Thymus (tissue), 11 donors: ENCODE measurements around the gene LHPP. TPM values are rescaled to one million over a fixed set of nuclear protein-coding genes. Genes with fewer than 3 reads are reported as not detected.

Experiments
- DNase-seq, 9 donors: peaks; one replicate each; pipeline ENCODE4 v3.0.0-alpha.2; 2013; ENCODE audit warnings: low spot score in 9 of 9, low read depth in 6 of 9, missing footprints in 1 of 9
- H3K27ac ChIP-seq, 2 donors: one replicate each; pipeline ENCODE4 v1.5.1; 2013; ENCODE audit warnings: control low read depth in 1 of 2, low read depth in 1 of 2, low read length in 1 of 2, mild to moderate bottlenecking in 1 of 2, moderate library complexity in 1 of 2
- H3K27me3 ChIP-seq, 2 donors: one replicate each; pipeline ENCODE4 v1.5.1; 2013; ENCODE audit warnings: low read length in 1 of 2; ENCODE audit not compliant: control insufficient read depth in 2 of 2, insufficient read depth in 1 of 2
- H3K36me3 ChIP-seq, 2 donors: one replicate each; pipeline ENCODE4 v1.5.1; 2013; ENCODE audit warnings: low read length in 1 of 2, mild to moderate bottlenecking in 1 of 2, moderate library complexity in 1 of 2; ENCODE audit not compliant: control insufficient read depth in 2 of 2, insufficient read depth in 2 of 2
- H3K4me1 ChIP-seq, 2 donors: one replicate each; pipeline ENCODE4 v1.5.1; 2013; ENCODE audit warnings: low read length in 2 of 2; ENCODE audit not compliant: control insufficient read depth in 2 of 2, insufficient read depth in 2 of 2
- H3K4me3 ChIP-seq, 2 donors: one replicate each; pipeline ENCODE4 v1.5.1; 2013; ENCODE audit warnings: low read length in 2 of 2, control low read depth in 1 of 2, mild to moderate bottlenecking in 1 of 2
- H3K9me3 ChIP-seq, 2 donors: one replicate each; pipeline ENCODE4 v1.5.1; 2013; ENCODE audit warnings: low read length in 1 of 2, mild to moderate bottlenecking in 1 of 2; ENCODE audit not compliant: control insufficient read depth in 2 of 2, insufficient read depth in 1 of 2
- WGBS: extraction: QIAGEN DNeasy Blood & Tissue Kit; methylation state at CpG from one replicate; pipeline ENCODE4 v1.1.7; 2013; 5-methylcytosine and 5-hydroxymethylcytosine counted together
- polyA plus RNA-seq: library from polyadenylated mRNA; stranded (reverse); fragments of 200-250 nt; gene quantifications from one replicate; pipeline ENCODE4 v1.2.3, GENCODE V29; 2013
- total RNA-seq: library from RNA; stranded (reverse); fragments of 120-200 nt; gene quantifications from one replicate; pipeline ENCODE4 v1.2.4, GENCODE V29; 2013
- donor health status: healthy.

LHPP gene
- total and polyA plus RNA-seq, 2 donors, result 6.3 to 13.5 TPM

DNA sequence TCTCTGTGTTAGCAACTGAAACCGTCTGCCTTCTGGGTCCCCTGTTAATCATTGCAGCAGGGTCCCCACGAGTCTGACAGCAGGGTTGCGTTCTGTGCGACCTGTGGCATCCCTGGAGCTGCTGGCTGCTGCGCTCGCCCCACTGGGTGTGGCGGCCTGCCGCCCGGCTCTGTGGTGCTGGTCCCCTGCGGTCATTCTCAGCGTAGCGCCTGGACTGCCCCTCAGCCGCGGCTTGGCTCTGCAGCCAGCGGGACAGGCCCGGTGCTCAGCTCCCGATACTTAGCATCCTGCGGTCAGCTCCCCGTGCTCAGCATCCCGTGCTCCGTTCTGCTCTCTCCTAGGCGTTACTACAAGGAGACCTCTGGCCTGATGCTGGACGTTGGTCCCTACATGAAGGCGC, 35.0 kb downstream of the LHPP start:
- H3K27ac ChIP-seq, result no peak overlapping the region
- no peak overlapping the region for H3K4me3 ChIP-seq
- no peaks in the 10 kb centered on the region for H3K27me3 ChIP-seq
- no peaks in the 10 kb centered on the region for H3K9me3 ChIP-seq
- DNase-seq, result no peak
- H3K36me3 ChIP-seq, result peaks cover 0 to 4% of the 10 kb centered on the region in 2 donors
- 97% methylated on average over 24 of the region's 24 CpGs for WGBS
- peaks cover 0 to 9% of the 10 kb centered on the region in 2 donors for H3K4me1 ChIP-seq

GRCh38 chr10:124497196-124497881, 35.7 kb downstream of the LHPP start:
- no peak for DNase-seq
- no peak overlapping the region for H3K4me3 ChIP-seq
- peaks cover 0 to 4% of the 10 kb centered on the region in 2 donors for H3K36me3 ChIP-seq
- no peaks in the 10 kb centered on the region for H3K9me3 ChIP-seq
- no peak overlapping the region for H3K27ac ChIP-seq
- H3K4me1 ChIP-seq, result peaks cover 0 to 9% of the 10 kb centered on the region in 2 donors
- WGBS, result 91% methylated on average over 15 of the region's 15 CpGs
- H3K27me3 ChIP-seq, result no peaks in the 10 kb centered on the region

DNA sequence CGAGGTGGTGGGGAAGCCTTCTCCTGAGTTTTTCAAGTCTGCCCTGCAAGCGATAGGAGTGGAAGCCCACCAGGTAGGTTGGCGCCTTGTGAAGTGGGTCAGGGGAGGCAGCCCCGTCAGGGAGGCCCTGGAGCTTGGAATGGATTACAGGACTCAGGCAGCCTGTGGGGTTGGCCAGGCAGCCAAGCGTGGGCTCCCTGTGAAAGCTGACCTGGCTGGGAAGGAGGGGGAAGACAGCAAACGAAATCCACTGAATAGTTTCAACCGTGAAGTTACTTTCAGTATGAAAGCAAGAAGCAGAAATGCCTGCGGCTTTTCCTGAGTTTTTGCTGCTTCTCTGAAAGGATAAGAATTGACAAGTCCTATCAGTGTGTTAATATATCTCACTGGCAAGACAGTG, 36.4 kb downstream of the LHPP start:
- Histone ChIP-seq H3K4me3 (no peak overlapping the region), H3K9me3 (no peaks in the 10 kb centered on the region), H3K36me3 (peaks cover 0 to 4% of the 10 kb centered on the region in 2 donors), H3K27ac (no peak overlapping the region), H3K4me1 (peaks cover 0 to 9% of the 10 kb centered on the region in 2 donors), H3K27me3 (no peaks in the 10 kb centered on the region)
- WGBS, result 95% methylated on average over 8 of the region's 8 CpGs
- no peak for DNase-seq

- Histone ChIP-seq H3K27me3 (no peaks in the 10 kb centered on the region), H3K36me3 (peaks cover 0 to 4% of the 10 kb centered on the region in 2 donors), H3K4me3 (no peak overlapping the region)
Measured at GRCh38 chr10:124500757-124501156, 39.1 kb downstream of the LHPP start.

GRCh38 chr10:124504711-124505110, 43.1 kb downstream of the LHPP start:
- Histone ChIP-seq H3K36me3 (peaks cover 0 to 4% of the 10 kb centered on the region in 2 donors), H3K9me3 (no peaks in the 10 kb centered on the region), H3K27ac (no peak overlapping the region), H3K4me1 (no peaks in the 10 kb centered on the region), H3K27me3 (no peaks in the 10 kb centered on the region), H3K4me3 (no peak overlapping the region)
- DNase-seq, result no peak
- WGBS, result 96% methylated on average over 11 of the region's 11 CpGs

More at GRCh38 chr10:124500757-124501156, 39.1 kb downstream of the LHPP start:
- 97% methylated on average over 3 of the region's 3 CpGs for WGBS
- H3K9me3 ChIP-seq, result no peaks in the 10 kb centered on the region
- H3K27ac ChIP-seq, result no peak overlapping the region
- H3K4me1 ChIP-seq, result no peaks in the 10 kb centered on the region
- no peak for DNase-seq

GRCh38 chr10:124505279-124505678, 43.7 kb downstream of the LHPP start:
- no peaks in the 10 kb centered on the region for H3K9me3 ChIP-seq
- H3K27me3 ChIP-seq, result no peaks in the 10 kb centered on the region
- no peak for DNase-seq
- H3K27ac ChIP-seq, result no peak overlapping the region
- WGBS, result 89% methylated on average over 2 of the region's 2 CpGs
- H3K4me1 ChIP-seq, result no peaks in the 10 kb centered on the region
- peaks cover 0 to 4% of the 10 kb centered on the region in 2 donors for H3K36me3 ChIP-seq
- no peak overlapping the region for H3K4me3 ChIP-seq

DNA sequence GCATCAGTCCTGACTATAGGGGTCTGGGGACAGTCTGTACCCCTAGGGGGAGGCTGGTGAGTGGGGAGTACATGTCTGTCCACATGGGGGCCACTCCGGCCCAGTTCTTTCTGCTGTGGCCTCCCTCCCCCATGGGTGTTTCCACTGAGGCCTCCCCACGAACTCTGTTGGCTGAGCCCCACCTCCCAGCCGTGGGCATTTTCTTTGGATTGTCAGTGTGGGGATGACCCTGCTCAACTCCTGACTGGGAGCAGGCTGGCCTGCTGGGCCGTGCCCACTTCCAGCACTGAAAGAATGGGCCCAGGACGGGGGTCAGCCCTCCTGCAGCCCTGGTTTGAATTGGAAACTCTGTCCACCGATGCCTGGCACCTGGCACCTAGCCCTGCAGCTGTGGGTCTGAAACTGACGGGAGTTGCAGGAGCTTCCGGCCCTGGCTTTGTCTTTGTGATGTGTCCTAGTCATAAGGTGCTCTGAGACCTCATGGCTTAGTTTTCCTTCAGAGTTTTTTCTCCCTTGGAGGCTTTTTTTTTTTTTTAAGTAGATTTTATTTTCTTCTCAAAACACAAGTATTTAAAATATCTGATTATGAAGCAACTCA, 46.5 kb downstream of the LHPP start:
- no peak overlapping the region for H3K4me3 ChIP-seq
- no peak overlapping the region for H3K27ac ChIP-seq
- no peaks in the 10 kb centered on the region for H3K9me3 ChIP-seq
- WGBS, result 94% methylated on average over 8 of the region's 8 CpGs
- no peaks in the 10 kb centered on the region for H3K4me1 ChIP-seq
- H3K27me3 ChIP-seq, result no peaks in the 10 kb centered on the region
- no peaks in the 10 kb centered on the region for H3K36me3 ChIP-seq
- DNase-seq, result no peak

GRCh38 chr10:124508907-124509454, 47.4 kb downstream of the LHPP start:
- Histone ChIP-seq H3K9me3 (no peaks in the 10 kb centered on the region), H3K27ac (no peak overlapping the region), H3K27me3 (no peaks in the 10 kb centered on the region), H3K4me3 (no peak overlapping the region), H3K36me3 (no peaks in the 10 kb centered on the region), H3K4me1 (no peaks in the 10 kb centered on the region)
- 98% methylated on average over 5 of the region's 5 CpGs for WGBS
- no peak for DNase-seq

GRCh38 chr10:124509880-124510632, 48.4 kb downstream of the LHPP start:
- Histone ChIP-seq H3K27me3 (no peaks in the 10 kb centered on the region), H3K4me1 (no peaks in the 10 kb centered on the region), H3K9me3 (no peaks in the 10 kb centered on the region), H3K27ac (no peak overlapping the region), H3K36me3 (no peaks in the 10 kb centered on the region), H3K4me3 (no peak overlapping the region)
- DNase-seq, result no peak
- 95% methylated on average over 27 of the region's 27 CpGs for WGBS
